Parathyroid adenoma (tissue), 2 donors: ENCODE data around the gene MSANTD3.

Experiments
- H2AFZ ChIP-seq: fragments of 300-600 bp; sonication (generic); one replicate; pipeline ENCODE4 v1.7.0; 2017; ENCODE audit warnings: antibody characterized with exemption, mild to moderate bottlenecking
- H3K27ac ChIP-seq: fragments of 300-600 bp; sonication (generic); one replicate; pipeline ENCODE4 v1.7.0; 2017
- H3K27me3 ChIP-seq: fragments of 300-600 bp; sonication (generic); one replicate; pipeline ENCODE4 v1.7.0; 2017; ENCODE audit warnings: low read length; ENCODE audit not compliant: control insufficient read depth, insufficient read depth
- H3K36me3 ChIP-seq: fragments of 300-600 bp; sonication (generic); one replicate; pipeline ENCODE4 v1.7.0; 2017; ENCODE audit warnings: low read length; ENCODE audit not compliant: control insufficient read depth, insufficient read depth
- H3K4me1 ChIP-seq: fragments of 300-600 bp; sonication (generic); one replicate; pipeline ENCODE4 v1.7.0; 2017; ENCODE audit warnings: control low read depth
- H3K4me2 ChIP-seq: fragments of 300-600 bp; sonication (generic); one replicate; pipeline ENCODE4 v1.7.0; 2017; ENCODE audit warnings: low read length
- H3K4me3 ChIP-seq: fragments of 300-600 bp; sonication (generic); one replicate; pipeline ENCODE4 v1.7.0; 2017; ENCODE audit warnings: low read depth, low read length
- H3K79me2 ChIP-seq: fragments of 300-600 bp; sonication (generic); one replicate; pipeline ENCODE4 v1.7.0; 2017; ENCODE audit warnings: control low read depth
- H3K9ac ChIP-seq: fragments of 300-600 bp; sonication (generic); one replicate; pipeline ENCODE4 v1.7.0; 2017; ENCODE audit warnings: mild to moderate bottlenecking
- H3K9me3 ChIP-seq: fragments of 300-600 bp; sonication (generic); one replicate; pipeline ENCODE4 v1.7.0; 2017; ENCODE audit warnings: low read length; ENCODE audit not compliant: control insufficient read depth
- CTCF ChIP-seq: fragments of 300-600 bp; sonication (generic); IDR thresholded peaks from one replicate; pipeline ENCODE4 v1.7.0; 2017; ENCODE audit warnings: antibody characterized with exemption, mild to moderate bottlenecking
- donor health status: primary hyperparathyroidism.

Gene MSANTD3

GRCh38 chr9:100468041-100468440 lies 41.1 kb downstream of the MSANTD3 start:
- no peaks in the 10 kb centered on the region for H3K4me1 ChIP-seq
- H3K27me3 ChIP-seq = no peaks in the 10 kb centered on the region
- H3K9me3 ChIP-seq = no peaks in the 10 kb centered on the region
- no peaks in the 10 kb centered on the region for H3K79me2 ChIP-seq
- no peak overlapping the region for H2AFZ ChIP-seq
- H3K4me3 ChIP-seq = no peak overlapping the region
- TF ChIP-seq CTCF = no peak
- no peaks in the 10 kb centered on the region for H3K36me3 ChIP-seq
- H3K9ac ChIP-seq = no peak overlapping the region
- H3K4me2 ChIP-seq = no peak overlapping the region
- no peak overlapping the region for H3K27ac ChIP-seq

GRCh38 chr9:100472268-100472667 lies 45.3 kb downstream of the MSANTD3 start:
- no peak for TF ChIP-seq CTCF
- H3K27me3 ChIP-seq = no peaks in the 10 kb centered on the region
- no peak overlapping the region for H3K4me2 ChIP-seq
- no peak overlapping the region for H3K4me3 ChIP-seq
- H3K79me2 ChIP-seq = no peaks in the 10 kb centered on the region
- no peaks in the 10 kb centered on the region for H3K9me3 ChIP-seq
- H3K27ac ChIP-seq = no peak overlapping the region
- peak overlapping the region; percentile 53 for H2AFZ ChIP-seq
- H3K4me1 ChIP-seq = no peaks in the 10 kb centered on the region
- H3K36me3 ChIP-seq = no peaks in the 10 kb centered on the region
- no peak overlapping the region for H3K9ac ChIP-seq

- H3K4me2 ChIP-seq = peak within 1 kb of the TSS; percentile 75
Measured at GRCh38 chr9:100472788-100473275, 45.9 kb downstream of the MSANTD3 start, which contains the start of gene TMEFF1. TSS of gene TMEFF1 (plus strand) at chr9:100473149. CDS start at chr9:100473545, 396 bp downstream.

GRCh38 chr9:100473276-100474081 lies 46.5 kb downstream of the MSANTD3 start:
- H3K9me3 ChIP-seq = no peaks in the 10 kb centered on the region
- H3K27me3 ChIP-seq = no peaks in the 10 kb centered on the region
- peak overlapping the region; percentile 40 for H3K4me3 ChIP-seq
- peak overlapping the region; percentile 65 for H2AFZ ChIP-seq
- no peaks in the 10 kb centered on the region for H3K36me3 ChIP-seq
- peak overlapping the region; percentile 75 for H3K4me2 ChIP-seq
- no peaks in the 10 kb centered on the region for H3K4me1 ChIP-seq
- no peaks in the 10 kb centered on the region for H3K79me2 ChIP-seq
- H3K9ac ChIP-seq = no peak overlapping the region
- TF ChIP-seq CTCF = no peak
- no peak overlapping the region for H3K27ac ChIP-seq

More at GRCh38 chr9:100472788-100473275, 45.9 kb downstream of the MSANTD3 start, which contains the start of gene TMEFF1:
- Histone ChIP-seq H3K4me1 (no peaks in the 10 kb centered on the region), H3K27ac (no peak within 1 kb of the TSS), H3K36me3 (no peaks in the 10 kb centered on the region), H3K4me3 (peak within 1 kb of the TSS; percentile 40), H3K27me3 (no peaks in the 10 kb centered on the region), H3K9ac (no peak within 1 kb of the TSS), H3K9me3 (no peaks in the 10 kb centered on the region), H3K79me2 (no peaks in the 10 kb centered on the region), H2AFZ (peak within 1 kb of the TSS; percentile 65)
- no peak for TF ChIP-seq CTCF
